ENCODE data around the gene LIPI.
"Not testable (repeated sequence)": the region's sequence is repeated elsewhere in the genome, so short reads cannot be mapped to it uniquely, and the experiment has no call there.

LIPI gene

DNA sequence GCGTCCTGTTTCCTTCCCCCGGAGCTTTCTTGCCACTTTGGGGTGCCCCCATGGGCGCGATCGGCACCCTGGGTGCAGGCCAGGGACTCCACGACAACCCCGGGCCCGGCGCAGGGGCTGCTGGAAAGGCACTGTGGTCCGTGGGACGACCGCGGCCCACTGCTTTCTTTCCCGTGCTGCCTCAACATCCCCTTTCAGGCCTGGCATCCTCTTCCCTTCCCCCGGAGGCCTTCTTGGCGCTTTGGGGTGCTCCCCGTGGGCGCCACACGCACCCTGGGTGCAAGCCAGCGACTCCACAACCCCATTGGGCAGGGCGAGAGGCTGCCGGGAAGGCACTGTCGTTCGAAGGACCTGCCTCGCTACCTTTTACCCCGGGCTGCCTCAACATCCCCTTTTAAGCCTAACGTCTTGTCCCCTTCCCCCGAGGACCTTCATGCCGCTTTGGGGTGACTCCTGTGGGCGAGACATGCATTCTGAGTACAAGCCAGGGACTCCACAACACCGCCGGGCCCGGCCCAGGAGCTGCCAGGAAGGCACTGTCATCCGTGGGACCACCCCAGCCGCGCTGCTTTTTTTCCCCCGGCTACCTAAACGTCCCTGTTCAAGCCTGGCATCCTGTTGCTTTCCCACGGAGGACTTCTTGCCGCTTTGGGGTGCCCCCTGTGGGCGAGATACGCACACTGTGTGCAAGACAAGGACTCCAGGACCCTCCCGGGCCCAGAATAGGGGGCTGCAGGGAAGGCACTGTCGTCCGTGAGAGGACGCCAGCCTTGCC is 137.8 kb downstream of the LIPI start:
- DNase-seq: no peak

DNA sequence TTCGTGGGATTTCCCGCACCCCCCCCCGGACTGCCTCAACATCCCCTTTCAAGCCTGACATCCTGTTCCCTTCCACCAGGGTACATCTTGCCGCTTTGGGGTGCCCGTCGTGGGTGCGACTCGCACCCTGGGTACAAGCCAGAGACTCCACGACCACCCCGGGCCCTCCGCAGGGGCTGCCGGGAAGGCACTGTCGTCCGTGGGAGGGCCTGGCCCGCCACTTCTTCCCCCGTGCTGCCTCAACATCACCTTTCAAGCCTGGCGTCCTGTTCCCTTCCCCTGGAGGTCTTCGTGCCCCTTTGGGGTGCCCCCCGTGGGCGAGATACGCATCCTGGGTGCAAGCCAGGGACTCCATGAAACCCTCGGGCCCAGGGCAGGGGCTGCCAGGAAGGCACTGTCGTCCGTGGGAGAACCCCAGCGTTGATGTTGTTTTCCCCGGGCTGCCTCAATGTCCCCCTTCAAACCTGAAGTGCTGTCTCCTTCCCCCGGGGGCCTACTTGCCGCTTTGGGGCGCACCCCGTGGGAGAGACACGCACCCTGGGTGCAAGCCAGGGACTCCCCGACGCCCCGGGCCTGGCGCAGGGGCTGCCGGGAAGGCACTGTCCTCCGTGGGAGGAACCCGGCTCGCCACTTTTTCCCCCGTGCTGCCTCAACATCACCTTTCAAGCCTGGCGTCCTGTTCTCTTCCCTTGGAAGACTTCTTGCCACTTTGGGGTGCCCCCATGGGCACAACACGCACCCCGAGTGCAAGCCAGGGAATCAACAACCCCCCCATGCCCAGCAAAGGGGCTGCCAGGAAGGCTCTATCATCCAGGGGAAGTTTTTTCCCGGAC is 138.6 kb downstream of the LIPI start:
- DNase-seq: no peak

- DNase-seq: no peak
Measured at GRCh38 chr21:14070968-14071367, 139.8 kb downstream of the LIPI start.

DNA sequence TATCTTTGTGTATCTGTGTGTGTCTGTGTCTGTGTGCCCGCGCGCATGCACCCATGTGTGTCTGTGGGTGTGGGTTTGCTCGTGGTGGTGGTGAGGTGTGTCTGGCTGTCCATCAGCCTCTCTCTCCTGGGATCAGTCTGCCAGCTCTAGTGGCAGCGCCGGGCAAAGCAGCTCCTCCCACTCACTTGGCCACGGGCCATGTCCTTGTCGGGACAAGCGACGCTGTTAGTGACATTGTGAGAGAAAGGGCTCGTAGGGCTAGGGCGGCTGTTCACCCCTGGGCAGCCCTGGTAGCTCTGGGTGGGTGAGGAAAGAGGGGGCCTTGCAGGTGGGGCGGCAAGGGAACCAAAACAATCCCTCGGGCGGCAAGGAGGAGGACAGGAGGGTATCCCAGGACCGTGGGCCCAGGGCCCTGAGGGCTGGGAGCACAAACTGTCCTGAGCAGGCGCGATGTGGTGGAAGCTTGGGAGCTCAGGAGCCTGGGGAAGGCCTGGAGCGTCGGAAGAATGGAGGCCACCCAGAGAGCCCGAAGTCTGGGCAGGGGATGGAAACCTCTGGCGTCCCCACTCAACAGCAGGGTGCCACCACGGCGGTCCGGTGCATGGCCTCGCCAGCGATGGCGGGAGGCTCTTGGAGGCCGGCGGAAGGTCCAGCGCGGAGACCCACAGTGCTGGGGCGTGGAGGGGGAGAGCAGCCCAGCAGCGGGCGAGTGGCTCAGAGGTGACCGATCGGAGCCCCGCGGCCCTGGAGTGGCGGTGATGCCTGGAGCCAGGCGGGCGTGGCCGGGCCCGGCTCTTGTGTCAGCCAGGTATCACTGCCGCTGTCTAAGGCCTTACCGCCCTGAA is 140.5 kb downstream of the LIPI start:
- DNase-seq: no peak

GRCh38 chr21:14064296-14064645 is 146.5 kb downstream of the LIPI start:
- no peak for DNase-seq

DNA sequence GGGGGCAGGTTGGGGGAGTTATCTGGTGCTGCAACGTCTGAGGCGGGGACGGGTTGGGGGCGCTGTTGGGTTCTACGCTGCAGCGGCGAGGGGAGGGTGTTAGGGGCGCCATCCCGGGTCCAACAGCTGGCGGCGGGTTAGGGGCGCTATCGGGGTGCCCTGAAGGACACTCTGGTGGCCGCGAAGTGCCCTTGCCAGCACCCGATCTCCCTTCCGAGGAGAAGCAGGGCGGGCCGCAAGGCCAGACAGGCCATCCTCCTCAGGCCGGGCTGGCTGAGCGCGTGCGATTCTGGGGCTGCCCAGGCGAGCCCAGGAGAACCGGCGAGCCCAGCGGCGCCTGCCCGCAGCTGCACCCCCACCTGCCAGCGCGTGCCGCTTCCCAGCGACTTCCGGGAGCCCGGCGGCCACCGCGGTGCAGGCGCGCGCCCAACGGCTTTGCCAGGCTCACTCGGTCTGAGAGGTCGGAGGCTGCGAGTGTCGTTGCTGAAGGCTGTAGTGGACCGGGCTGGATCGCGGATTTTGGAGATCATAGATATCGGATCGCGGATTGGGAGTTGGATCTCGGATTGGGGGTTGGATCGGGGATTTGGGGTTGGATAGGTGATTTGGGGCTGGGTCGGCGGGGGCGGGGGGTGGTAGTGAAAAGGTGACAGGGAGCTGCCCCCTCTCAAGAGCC is 147.0 kb downstream of the LIPI start:
- not testable (repeated sequence) for DNase-seq

- DNase-seq: not testable (repeated sequence)
Measured at GRCh38 chr21:14062684-14063083, 148.1 kb downstream of the LIPI start.

- DNase-seq: not testable (repeated sequence)
Measured at GRCh38 chr21:14061820-14062219, 148.9 kb downstream of the LIPI start.

DNA sequence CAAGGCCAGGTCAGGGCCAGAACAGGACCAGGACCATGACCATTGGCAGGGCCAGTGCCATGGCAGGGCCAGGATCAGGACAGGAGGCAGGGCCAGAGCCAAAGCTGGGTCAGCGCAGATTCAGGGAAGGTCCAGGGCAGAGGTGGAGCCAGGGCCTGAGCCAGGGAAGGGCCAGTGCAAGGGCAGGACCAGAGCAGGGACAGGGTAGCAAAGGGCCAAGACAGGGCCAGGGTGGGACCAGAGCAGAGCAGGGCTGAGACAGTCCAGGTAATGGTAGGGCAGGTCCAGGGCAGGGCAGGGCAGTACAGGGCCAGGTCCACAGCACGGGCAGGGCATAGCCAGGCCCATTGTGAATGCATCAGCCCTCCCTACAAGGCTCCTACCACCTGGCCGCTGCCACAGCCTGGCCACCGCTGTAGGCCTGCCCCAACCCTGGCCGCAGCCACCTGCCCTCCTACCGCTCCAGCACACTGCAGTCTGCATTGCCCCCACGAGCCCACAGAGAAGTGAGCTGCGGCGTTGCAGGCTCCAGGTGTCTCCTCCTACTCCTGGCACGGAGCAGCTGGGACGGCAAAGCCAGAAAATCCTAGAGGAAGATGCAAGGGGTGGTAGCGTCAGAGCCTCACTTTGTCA is 151.6 kb downstream of the LIPI start:
- DNase-seq: not testable (repeated sequence)
